ENCODE measurements around the gene ST3GAL2. TPM values are rescaled to one million over a fixed set of nuclear protein-coding genes. Genes with fewer than 3 reads are reported as not detected.

The ST3GAL2 gene
- total and polyA plus RNA-seq, 10 of the 15 experiments (the other 5 are each of a cell fraction or from before 2014, with no cell fraction given): 0.95 to 61.7 (median 25.9) TPM

DNA sequence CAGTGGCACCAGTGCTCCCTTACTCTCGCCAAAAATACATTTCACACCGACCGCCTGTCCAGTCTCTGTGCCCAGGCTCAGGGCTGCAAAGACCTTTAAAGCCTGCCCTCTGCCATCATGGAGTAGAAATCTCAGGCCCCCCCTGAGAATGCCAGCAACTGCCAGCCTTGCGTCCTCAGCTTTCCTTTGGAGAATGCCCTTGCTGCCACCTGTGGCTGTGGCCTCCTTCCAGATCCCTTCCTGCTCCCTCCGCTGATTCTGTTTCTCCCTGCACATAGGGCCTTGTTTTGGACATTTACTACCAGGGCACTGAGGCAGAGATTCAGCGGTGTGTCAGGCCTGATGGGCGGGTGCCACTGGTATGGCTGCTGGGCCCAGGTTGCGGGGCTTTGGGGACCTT lies 28.7 kb upstream of the ST3GAL2 start (continued):
- no peak for TF ChIP-seq CREB1 (IDR thresholded peaks at IDR 0.05; ENCODE audit: low read depth)
- no peak for TF ChIP-seq PML (IDR thresholded peaks at IDR 0.05; ENCODE audit: low read length)
- TF ChIP-seq, protein P1, sequence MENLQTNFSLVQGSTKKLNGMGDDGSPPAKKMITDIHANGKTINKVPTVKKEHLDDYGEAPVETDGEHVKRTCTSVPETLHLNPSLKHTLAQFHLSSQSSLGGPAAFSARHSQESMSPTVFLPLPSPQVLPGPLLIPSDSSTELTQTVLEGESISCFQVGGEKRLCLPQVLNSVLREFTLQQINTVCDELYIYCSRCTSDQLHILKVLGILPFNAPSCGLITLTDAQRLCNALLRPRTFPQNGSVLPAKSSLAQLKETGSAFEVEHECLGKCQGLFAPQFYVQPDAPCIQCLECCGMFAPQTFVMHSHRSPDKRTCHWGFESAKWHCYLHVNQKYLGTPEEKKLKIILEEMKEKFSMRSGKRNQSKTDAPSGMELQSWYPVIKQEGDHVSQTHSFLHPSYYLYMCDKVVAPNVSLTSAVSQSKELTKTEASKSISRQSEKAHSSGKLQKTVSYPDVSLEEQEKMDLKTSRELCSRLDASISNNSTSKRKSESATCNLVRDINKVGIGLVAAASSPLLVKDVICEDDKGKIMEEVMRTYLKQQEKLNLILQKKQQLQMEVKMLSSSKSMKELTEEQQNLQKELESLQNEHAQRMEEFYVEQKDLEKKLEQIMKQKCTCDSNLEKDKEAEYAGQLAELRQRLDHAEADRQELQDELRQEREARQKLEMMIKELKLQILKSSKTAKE (IDR thresholded peaks at IDR 0.05; ENCODE audit: low read depth, poor library complexity, severe bottlenecking): no peak
- TF ChIP-seq, protein P2, sequence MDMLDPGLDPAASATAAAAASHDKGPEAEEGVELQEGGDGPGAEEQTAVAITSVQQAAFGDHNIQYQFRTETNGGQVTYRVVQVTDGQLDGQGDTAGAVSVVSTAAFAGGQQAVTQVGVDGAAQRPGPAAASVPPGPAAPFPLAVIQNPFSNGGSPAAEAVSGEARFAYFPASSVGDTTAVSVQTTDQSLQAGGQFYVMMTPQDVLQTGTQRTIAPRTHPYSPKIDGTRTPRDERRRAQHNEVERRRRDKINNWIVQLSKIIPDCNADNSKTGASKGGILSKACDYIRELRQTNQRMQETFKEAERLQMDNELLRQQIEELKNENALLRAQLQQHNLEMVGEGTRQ (IDR thresholded peaks at IDR 0.05; ENCODE audit: borderline replicate concordance, low read depth, low read length): no peak
- TF ChIP-seq RB1 (IDR thresholded peaks at IDR 0.05; ENCODE audit: borderline replicate concordance): no peak
- TF ChIP-seq POLR2A (IDR thresholded peaks at IDR 0.05; ENCODE audit: low read depth, low read length): no peak
- no peak for TF ChIP-seq HCFC1 (IDR thresholded peaks at IDR 0.05; ENCODE audit: low read length)

GRCh38 chr16:70467113-70467512 lies 28.2 kb upstream of the ST3GAL2 start:
- no peaks in the 10 kb centered on the region for H3K79me2 ChIP-seq (ENCODE audit: control insufficient read depth, insufficient read depth, low read length)
- SMC1A ChIA-PET (ENCODE audit: uncharacterized antibody, unreplicated experiment): no interaction called here
- no peak for DNase-seq (ENCODE audit: low read depth, low spot score)
- no peaks in the 10 kb centered on the region for H4K20me1 ChIP-seq (ENCODE audit: control insufficient read depth, insufficient read depth)
- H3K27ac ChIP-seq (ENCODE audit: control insufficient read depth, insufficient read depth): no peak overlapping the region
- no peaks in the 10 kb centered on the region for H3K4me1 ChIP-seq (ENCODE audit: control insufficient read depth, insufficient read depth, low read length)
- no peak overlapping the region for H3K9ac ChIP-seq (ENCODE audit: control insufficient read depth, insufficient read depth, low read length)
- 97% methylated on average over 11 of the region's 11 CpGs for WGBS (ENCODE audit: insufficient coverage, insufficient replicate concordance, low lambda C conversion rate, missing lambda C conversion rate)
- POLR2A ChIA-PET: no interaction called here
- peak; percentile 9; the same call in 1 of the 2 replicates for TF ChIP-seq SMC3 (IDR thresholded peaks at IDR 0.05; ENCODE audit: borderline replicate concordance, low read length)
- TF ChIP-seq BRCA1 (IDR thresholded peaks at IDR 0.05; ENCODE audit: low read depth, low read length): no peak
- TF ChIP-seq CTCF (IDR thresholded peaks at IDR 0.05 in 2 of 3, conservative IDR thresholded peaks at IDR 0.05 in 1 of 3; ENCODE audit: control insufficient read depth in 2 of 3, extremely low read depth in 1 of 3, insufficient read depth in 1 of 3, low read depth in 3 of 3, low read length in 3 of 3): peak in 1 of 3 experiments; percentile 21; a peak in 1 of 6 replicates
- peak; percentile 28; the same call in 1 of the 2 replicates for TF ChIP-seq RAD21 (IDR thresholded peaks at IDR 0.05; ENCODE audit: insufficient read depth, low read depth, low read length)
- H3K9me3 ChIP-seq (replicated peaks; ENCODE audit: control insufficient read depth, insufficient read depth, low read length): no peaks in the 10 kb centered on the region
- no peak overlapping the region for H3K4me3 ChIP-seq
- no peak overlapping the region for H2AFZ ChIP-seq (ENCODE audit: control insufficient read depth, low read depth, low read length)
- CTCF ChIA-PET: interaction anchor here (0.7 to 1.4 kb wide), 3 partner anchors 70 to 97 kb away, joined by 3 to 4 read pairs (median 3); no protein-coding TSS in a partner anchor
- RAD21 ChIA-PET (ENCODE audit: unreplicated experiment): no interaction called here
- no peaks in the 10 kb centered on the region; a peak in 1 of 4 replicates for H3K36me3 ChIP-seq (ENCODE audit: control insufficient read depth in 2 of 2, insufficient read depth in 2 of 2, low read length in 1 of 2)
- ATAC-seq: no peak
- no peaks in the 10 kb centered on the region for H3K27me3 ChIP-seq (replicated peaks in 1 of 2; ENCODE audit: control insufficient read depth in 2 of 2, insufficient read depth in 2 of 2, low read length in 1 of 2)
- FAIRE-seq: no peak
- in situ Hi-C loops (cut with MboI): loop anchor here (5.0 kb wide), 1 partner anchor 80 kb away; no protein-coding TSS in a partner anchor
- no TSS peak for BruUV-seq (replicated peaks)
- no peak overlapping the region for H3K4me2 ChIP-seq (ENCODE audit: control insufficient read depth, insufficient read depth)
- intact Hi-C loops (cut with micrococcal nuclease; ENCODE audit: unreplicated experiment): no loop called here

Data from GM12878 (cell line).